Bone marrow (tissue), 2 donors: Measurements from ENCODE around the gene ACSF2.
A peak's percentile ranks its signal among the peaks of the same experiment; 100 is the strongest.

Experiments
- DNase-seq, 2 donors: peaks; one replicate each; lab custom pipeline; 2025; lab: John Stamatoyannopoulos, UW

Gene ACSF2

GRCh38 chr17:50501054-50501453 is 75.0 kb downstream of the ACSF2 start:
- no peak for DNase-seq

- no peak for DNase-seq
Measured at GRCh38 chr17:50502301-50502990, 76.4 kb downstream of the ACSF2 start.

- DNase-seq: no peak
Measured at GRCh38 chr17:50505591-50506130, 79.6 kb downstream of the ACSF2 start.

GRCh38 chr17:50506298-50506697 is 80.3 kb downstream of the ACSF2 start:
- DNase-seq: no peak

GRCh38 chr17:50507871-50508572 is 82.0 kb downstream of the ACSF2 start, which contains the start of gene MYCBPAP:
TSS of gene MYCBPAP (plus strand) at chr17:50508439. CDS start at chr17:50508675, 236 bp downstream.
- DNase-seq: peak; percentile 43 to 45

GRCh38 chr17:50508573-50509460 is 82.8 kb downstream of the ACSF2 start:
- no peak for DNase-seq

- DNase-seq: no peak
Measured at GRCh38 chr17:50511058-50511457, 85.0 kb downstream of the ACSF2 start.

GRCh38 chr17:50513495-50513894 is 87.5 kb downstream of the ACSF2 start:
- no peak for DNase-seq

GRCh38 chr17:50514388-50514787 is 88.4 kb downstream of the ACSF2 start:
- DNase-seq: no peak

- no peak for DNase-seq
Measured at GRCh38 chr17:50514936-50515702, 89.1 kb downstream of the ACSF2 start.

GRCh38 chr17:50517011-50517410 is 91.0 kb downstream of the ACSF2 start:
- DNase-seq: no peak

GRCh38 chr17:50517504-50518383 is 91.7 kb downstream of the ACSF2 start:
- no peak for DNase-seq

GRCh38 chr17:50518384-50519023 is 92.5 kb downstream of the ACSF2 start:
- no peak for DNase-seq

- no peak for DNase-seq
Measured at GRCh38 chr17:50519141-50519834, 93.3 kb downstream of the ACSF2 start.

GRCh38 chr17:50520483-50520882 is 94.5 kb downstream of the ACSF2 start:
- DNase-seq: no peak

GRCh38 chr17:50521514-50521913 is 95.5 kb downstream of the ACSF2 start:
- no peak for DNase-seq

- DNase-seq: no peak
Measured at GRCh38 chr17:50522766-50523165, 96.7 kb downstream of the ACSF2 start.

GRCh38 chr17:50523208-50523607 is 97.2 kb downstream of the ACSF2 start:
- no peak for DNase-seq
